GM10266 (cell line): ENCODE data around the gene DIS3L.
A peak's percentile ranks its signal among the peaks of the same experiment; 100 is the strongest.
"Not testable (repeated sequence)": the region's sequence is repeated elsewhere in the genome, so short reads cannot be mapped to it uniquely, and the experiment has no call there.

Experiments used
- DNase-seq: peaks from one replicate; pipeline ENCODE4 v3.0.0; 2012; ENCODE audit errors: extremely low spot score
- CTCF ChIP-seq: IDR thresholded peaks from 2 replicates; pipeline ENCODE4 v1.5.1; 2012; ENCODE audit warnings: mild to moderate bottlenecking, low read depth; ENCODE audit not compliant: control insufficient read depth, insufficient read depth; ENCODE audit errors: missing control alignments

DIS3L gene

GRCh38 chr15:66323312-66323928 is 30.1 kb downstream of the DIS3L start:
- no peak for TF ChIP-seq CTCF
- DNase-seq, result no peak

GRCh38 chr15:66326051-66326450 is 32.7 kb downstream of the DIS3L start:
- DNase-seq, result no peak
- no peak for TF ChIP-seq CTCF

DNA sequence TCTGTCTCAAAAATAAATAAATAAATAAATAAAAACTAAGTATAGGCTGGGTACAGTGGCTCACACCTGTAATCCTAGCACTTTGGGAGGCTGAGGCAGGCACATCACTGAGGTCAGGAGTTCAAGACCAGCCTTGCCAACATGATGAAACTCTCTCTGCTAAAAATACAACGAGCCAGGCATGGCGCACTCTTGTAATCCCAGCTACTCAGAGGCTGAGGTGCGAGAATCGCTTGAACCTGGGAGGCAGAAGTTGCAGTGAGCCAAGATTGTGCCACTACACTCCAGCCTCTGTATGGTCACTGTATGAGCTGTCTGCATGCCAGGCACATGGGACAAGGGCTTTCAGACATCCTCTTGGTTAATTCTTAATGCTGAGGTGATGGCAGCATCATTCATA is 34.4 kb downstream of the DIS3L start:
- TF ChIP-seq CTCF, result no peak
- DNase-seq, result no peak

GRCh38 chr15:66328771-66329170 is 35.4 kb downstream of the DIS3L start:
- no peak for TF ChIP-seq CTCF
- DNase-seq, result no peak

- DNase-seq, result not testable (repeated sequence)
Observed at GRCh38 chr15:66348530-66348929, 55.2 kb downstream of the DIS3L start.

DNA sequence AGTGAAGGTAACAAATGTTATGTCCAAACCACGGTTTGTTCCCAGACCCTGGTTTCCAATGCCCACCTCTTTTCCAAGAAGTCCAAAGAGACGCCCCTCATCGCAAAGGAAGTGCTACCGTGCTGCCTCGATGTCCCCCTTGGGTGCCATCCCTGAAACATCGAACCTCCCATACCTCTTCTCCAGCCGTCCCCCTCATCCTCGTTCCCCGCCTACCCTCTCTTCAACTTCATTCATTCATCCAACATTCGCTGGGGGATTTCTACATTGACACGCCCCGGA is 62.6 kb downstream of the DIS3L start:
- no peak for DNase-seq
- TF ChIP-seq CTCF, result no peak

DNA sequence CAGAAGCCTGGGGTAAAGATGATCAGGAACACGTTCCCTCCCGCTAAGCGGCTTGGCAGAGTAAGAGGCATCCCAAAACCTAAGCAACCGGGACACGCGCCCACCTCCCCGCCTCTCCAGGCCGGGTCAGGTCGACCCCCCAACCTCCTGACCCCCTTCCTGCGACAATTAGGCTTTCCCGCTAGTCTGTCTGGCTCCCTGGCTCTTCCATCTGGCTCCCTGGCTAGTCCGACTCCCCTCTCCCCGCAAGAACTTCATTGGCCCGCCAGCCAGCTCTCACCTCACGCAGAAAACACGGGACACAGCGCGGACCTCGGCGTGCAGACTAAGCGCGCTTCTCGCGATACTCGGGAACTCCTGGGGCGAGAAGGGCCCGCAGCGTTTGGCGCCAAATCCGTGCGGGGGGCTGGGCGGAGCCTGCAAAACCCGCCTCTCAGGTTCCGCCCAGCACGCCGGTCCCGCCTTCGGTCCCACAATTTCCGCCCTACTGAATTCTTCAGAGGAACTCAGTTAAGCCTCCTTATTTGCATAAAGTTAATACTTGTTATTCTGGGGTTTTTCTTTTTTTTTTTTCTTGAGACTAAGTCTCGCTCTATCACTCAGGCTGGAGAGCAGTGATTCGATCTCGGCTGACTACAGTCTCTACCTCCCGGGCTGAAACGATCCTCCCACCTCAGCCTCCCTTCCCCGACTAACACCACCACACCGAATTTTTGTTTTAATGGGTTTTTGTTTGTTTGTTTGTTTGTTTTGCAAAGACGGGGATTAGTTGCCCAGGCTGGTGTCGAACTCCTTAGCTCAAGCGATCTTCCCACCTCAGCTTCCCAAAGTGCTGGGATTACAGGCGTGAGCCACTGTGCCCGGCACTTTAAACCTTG is 63.2 kb downstream of the DIS3L start, which contains the start of gene TIPIN:
TSS of gene TIPIN (minus strand) at position 327 of the 878 bp plus-strand sequence. CDS start 3,738 bp downstream, outside the sequence.
- no peak for TF ChIP-seq CTCF
- peak; percentile 89 for DNase-seq
